Measurements from ENCODE around the gene ACKR2. TPM values are rescaled to one million over a fixed set of nuclear protein-coding genes. Genes with fewer than 3 reads are reported as not detected.

ACKR2 gene
- total RNA-seq, 1 experiment from 2014 or later, result 0.45 TPM

GRCh38 chr3:42786212-42786611 is 23.0 kb upstream of the ACKR2 start:
- H3K36me3 Mint-ChIP-seq (ENCODE audit: insufficient read depth, unreplicated experiment), result peaks cover 13% of the 10 kb centered on the region
- H3K27me3 Mint-ChIP-seq (ENCODE audit: unreplicated experiment), result no peaks in the 10 kb centered on the region
- H3K4me3 Mint-ChIP-seq (ENCODE audit: low read depth, unreplicated experiment), result no peak overlapping the region
- H3K9me3 Mint-ChIP-seq (ENCODE audit: low read depth, unreplicated experiment), result no peaks in the 10 kb centered on the region
- no peak for TF ChIP-seq CTCF (IDR thresholded peaks at IDR 0.05; ENCODE audit: unreplicated experiment)
- H3K4me1 Mint-ChIP-seq (ENCODE audit: low read depth, unreplicated experiment), result no peaks in the 10 kb centered on the region
- CTCF ChIA-PET, result no interaction called here
- no peak overlapping the region for H3K27ac Mint-ChIP-seq (ENCODE audit: unreplicated experiment)
- no peak for DNase-seq
- intact Hi-C loops (cut with micrococcal nuclease; ENCODE audit: unreplicated experiment), result no loop called here
- BruUV-seq (replicated peaks), result no TSS peak

- H3K4me1 Mint-ChIP-seq (ENCODE audit: low read depth, unreplicated experiment), result no peaks in the 10 kb centered on the region
- CTCF ChIA-PET, result no interaction called here
- no peak overlapping the region for H3K4me3 Mint-ChIP-seq (ENCODE audit: low read depth, unreplicated experiment)
- no peaks in the 10 kb centered on the region for H3K9me3 Mint-ChIP-seq (ENCODE audit: low read depth, unreplicated experiment)
- H3K27ac Mint-ChIP-seq (ENCODE audit: unreplicated experiment), result no peak overlapping the region
- BruUV-seq (replicated peaks), result no TSS peak
- H3K27me3 Mint-ChIP-seq (ENCODE audit: unreplicated experiment), result no peaks in the 10 kb centered on the region
- peaks cover 16% of the 10 kb centered on the region for H3K36me3 Mint-ChIP-seq (ENCODE audit: insufficient read depth, unreplicated experiment)
- intact Hi-C loops (cut with micrococcal nuclease; ENCODE audit: unreplicated experiment), result no loop called here
- no peak for DNase-seq
- TF ChIP-seq CTCF (IDR thresholded peaks at IDR 0.05; ENCODE audit: unreplicated experiment), result no peak
These were observed 22.6 kb upstream of the ACKR2 start for GRCh38 chr3:42786631-42787030.

GRCh38 chr3:42790714-42791229 is 18.5 kb upstream of the ACKR2 start:
- CTCF ChIA-PET, result interaction anchor here (0.5 kb wide), 1 partner anchor 9 kb away, joined by 3 read pairs; no protein-coding TSS in a partner anchor
- no peaks in the 10 kb centered on the region for H3K9me3 Mint-ChIP-seq (ENCODE audit: low read depth, unreplicated experiment)
- no peak for TF ChIP-seq CTCF (IDR thresholded peaks at IDR 0.05; ENCODE audit: unreplicated experiment)
- no peak for DNase-seq
- H3K27me3 Mint-ChIP-seq (ENCODE audit: unreplicated experiment), result no peaks in the 10 kb centered on the region
- BruUV-seq (replicated peaks), result no TSS peak
- H3K4me1 Mint-ChIP-seq (ENCODE audit: low read depth, unreplicated experiment), result no peaks in the 10 kb centered on the region
- intact Hi-C loops (cut with micrococcal nuclease; ENCODE audit: unreplicated experiment), result no loop called here
- no peak overlapping the region for H3K4me3 Mint-ChIP-seq (ENCODE audit: low read depth, unreplicated experiment)
- H3K27ac Mint-ChIP-seq (ENCODE audit: unreplicated experiment), result no peak overlapping the region
- H3K36me3 Mint-ChIP-seq (ENCODE audit: insufficient read depth, unreplicated experiment), result peaks cover 40% of the 10 kb centered on the region

- Mint-ChIP-seq H3K27me3 (ENCODE audit: unreplicated experiment) (no peaks in the 10 kb centered on the region), H3K4me1 (ENCODE audit: low read depth, unreplicated experiment) (no peaks in the 10 kb centered on the region), H3K27ac (ENCODE audit: unreplicated experiment) (no peak overlapping the region), H3K36me3 (ENCODE audit: insufficient read depth, unreplicated experiment) (peaks cover 26% of the 10 kb centered on the region), H3K4me3 (ENCODE audit: low read depth, unreplicated experiment) (no peak overlapping the region), H3K9me3 (ENCODE audit: low read depth, unreplicated experiment) (no peaks in the 10 kb centered on the region)
- intact Hi-C loops (cut with micrococcal nuclease; ENCODE audit: unreplicated experiment), result no loop called here
- no TSS peak for BruUV-seq (replicated peaks)
- TF ChIP-seq CTCF (IDR thresholded peaks at IDR 0.05; ENCODE audit: unreplicated experiment), result no peak
- no peak for DNase-seq
- CTCF ChIA-PET, result no interaction called here
These were observed 13.5 kb upstream of the ACKR2 start for GRCh38 chr3:42795621-42796181.
